IMR-90 (cell line): ENCODE data around the gene ZMYND10. TPM values are rescaled to one million over a fixed set of nuclear protein-coding genes. Genes with fewer than 3 reads are reported as not detected.
A peak's percentile ranks its signal among the peaks of the same experiment; 100 is the strongest.

Source experiments
- ATAC-seq: fragments of 200-7000 bp; cut with Tn5 transposase; 2 replicates; pipeline ENCODE4 v1.9.1; 2020; ENCODE audit warnings: low read depth, mild to moderate bottlenecking, moderate library complexity
- BruUV-seq: library from RNA; stranded (reverse); fragments of 400-500 nt; replicated peaks from 2 replicates; lab custom pipeline; 2021; lab: Mats Ljungman, UMichigan
- CTCF ChIA-PET: fragments of 300-600 bp; formaldehyde crosslinking; extraction: SDS; loops from one replicate; lab custom pipeline; 2021; ENCODE audit warnings: antibody characterized with exemption; lab: Yijun Ruan, JAX
- POLR2A ChIA-PET: fragments of 300-600 bp; sonication (Branson Sonifier 250); formaldehyde crosslinking; loops from one replicate; lab custom pipeline; 2022; ENCODE audit warnings: antibody characterized with exemption; ENCODE audit not compliant: unreplicated experiment; lab: Charles Lee
- DNase-seq: peaks from one replicate; pipeline ENCODE4 v3.0.0; 2013
- H2AFZ ChIP-seq: replicated peaks from 2 replicates; pipeline ENCODE3; 2013; ENCODE audit warnings: low read length, mild to moderate bottlenecking; ENCODE audit not compliant: poor library complexity
- H2AK5ac ChIP-seq: 2 replicates; pipeline ENCODE4 v1.6.1; 2013; ENCODE audit warnings: low read depth, low read length, inconsistent platforms
- H2AK9ac ChIP-seq: replicated peaks from 2 replicates; pipeline ENCODE3; 2013; ENCODE audit warnings: mild to moderate bottlenecking, low read depth, low read length, moderate library complexity; ENCODE audit not compliant: poor library complexity
- H2BK120ac ChIP-seq: 2 replicates; pipeline ENCODE4 v1.6.1; 2013; ENCODE audit warnings: low read depth, low read length, inconsistent platforms
- H2BK15ac ChIP-seq: 3 replicates; pipeline ENCODE4 v1.6.1; 2013; ENCODE audit warnings: low read depth, low read length, inconsistent platforms
- H2BK20ac ChIP-seq: 2 replicates; pipeline ENCODE4 v1.6.1; 2013; ENCODE audit warnings: low read depth, mild to moderate bottlenecking, inconsistent platforms, low read length, moderate library complexity
- H2BK5ac ChIP-seq: 2 replicates; pipeline ENCODE4 v1.6.1; 2013; ENCODE audit warnings: mild to moderate bottlenecking, low read depth, low read length, inconsistent platforms; ENCODE audit not compliant: poor library complexity, severe bottlenecking
- H3K14ac ChIP-seq: replicated peaks from 2 replicates; pipeline ENCODE4 v1.6.1; 2013; ENCODE audit warnings: low read depth, low read length, inconsistent platforms
- H3K18ac ChIP-seq: 2 replicates; pipeline ENCODE4 v1.6.1; 2013; ENCODE audit warnings: low read depth, low read length, control low read depth
- H3K23ac ChIP-seq: 2 replicates; pipeline ENCODE4 v1.6.1; 2013; ENCODE audit warnings: low read depth, low read length, inconsistent platforms
- H3K27ac ChIP-seq: 2 replicates; pipeline ENCODE4 v1.5.1; 2013; ENCODE audit warnings: mild to moderate bottlenecking, control low read depth, low read length; ENCODE audit not compliant: insufficient read depth
- H3K27me3 ChIP-seq: 2 replicates; pipeline ENCODE4 v1.6.1; 2013; ENCODE audit warnings: low read length; ENCODE audit not compliant: control insufficient read depth, insufficient read depth
- H3K36me3 ChIP-seq: 2 replicates; pipeline ENCODE4 v1.6.1; 2013; ENCODE audit warnings: low read length, mixed read lengths; ENCODE audit not compliant: control insufficient read depth, insufficient read depth
- H3K4ac ChIP-seq: 2 replicates; pipeline ENCODE4 v1.6.1; 2013; ENCODE audit warnings: low read depth, low read length, inconsistent platforms
- H3K4me1 ChIP-seq: 2 replicates; pipeline ENCODE4 v1.6.1; 2013; ENCODE audit warnings: low read length, mixed read lengths; ENCODE audit not compliant: control insufficient read depth, insufficient read depth
- H3K4me2 ChIP-seq: 2 replicates; pipeline ENCODE4 v1.6.1; 2013; ENCODE audit warnings: low read depth, mild to moderate bottlenecking, control low read depth, low read length, moderate library complexity
- H3K4me3 ChIP-seq: 2 replicates; pipeline ENCODE4 v1.5.1; 2013; ENCODE audit warnings: low read depth, mild to moderate bottlenecking, control low read depth, low read length, moderate library complexity; ENCODE audit not compliant: insufficient read depth
- H3K56ac ChIP-seq: 2 replicates; pipeline ENCODE4 v1.6.1; 2013; ENCODE audit warnings: low read length, inconsistent platforms; ENCODE audit not compliant: insufficient read depth; ENCODE audit errors: extremely low read depth
- H3K79me1 ChIP-seq, 2 experiments: 2 replicates each; pipeline ENCODE4 v1.6.1; 2013; ENCODE audit warnings: low read length in 2 of 2, inconsistent platforms in 1 of 2, low read depth in 1 of 2
- H3K9ac ChIP-seq: 2 replicates; pipeline ENCODE4 v1.6.1; 2013; ENCODE audit warnings: low read depth, low read length, control low read depth
- H3K9me1 ChIP-seq: 2 replicates; pipeline ENCODE4 v1.6.1; 2013; ENCODE audit warnings: low read length, inconsistent platforms; ENCODE audit not compliant: insufficient read depth
- H3K9me3 ChIP-seq: 2 replicates; pipeline ENCODE4 v1.6.1; 2013; ENCODE audit warnings: low read length; ENCODE audit not compliant: control insufficient read depth, insufficient read depth
- H4K20me1 ChIP-seq: 2 replicates; pipeline ENCODE4 v1.6.1; 2013; ENCODE audit warnings: low read length, inconsistent platforms; ENCODE audit not compliant: insufficient read depth
- H4K5ac ChIP-seq: 2 replicates; pipeline ENCODE4 v1.6.1; 2013; ENCODE audit warnings: mild to moderate bottlenecking, low read depth, low read length, control low read depth
- H4K8ac ChIP-seq, 2 experiments: 2 replicates each; pipeline ENCODE4 v1.6.1; 2013; ENCODE audit warnings: low read depth in 2 of 2, low read length in 2 of 2, control low read depth in 1 of 2, inconsistent platforms in 1 of 2
- H4K91ac ChIP-seq: 2 replicates; pipeline ENCODE4 v1.6.1; 2013; ENCODE audit warnings: low read depth, low read length, inconsistent platforms; ENCODE audit not compliant: insufficient read depth
- CEBPB ChIP-seq: IDR thresholded peaks from 2 replicates; pipeline ENCODE4 v1.6.1; 2012; ENCODE audit warnings: low read depth, low read length, improper control_type of control experiment
- WGBS, 2 experiments: methylation state at CpG; one replicate each; pipeline versions ENCODE4 v1.1.5 to v1.1.7; 2013; ENCODE audit warnings: missing lambda C conversion rate in 2 of 2; ENCODE audit not compliant: insufficient read length in 1 of 2; ENCODE audit errors: extremely low coverage in 2 of 2; 5-methylcytosine and 5-hydroxymethylcytosine counted together
- dilution Hi-C: fragments of 300-500 bp; cut with HindIII; formaldehyde crosslinking; loops from one replicate; pipeline ENCODE4 v1.14.3; 2018; ENCODE audit warnings: low sequenced_read_pairs; ENCODE audit not compliant: unreplicated experiment
- in situ Hi-C: fragments of 300-500 bp; cut with MboI; formaldehyde crosslinking; loops from 3 replicates; pipeline ENCODE4 v1.14.3; 2019; ENCODE audit warnings: low sequenced_read_pairs, inconsistent platforms, mixed read lengths
- intact Hi-C: fragments of 100-400 bp; cut with micrococcal nuclease; formaldehyde crosslinking; loops from 2 replicates; pipeline ENCODE4 v1.10.0; 2022
- polyA plus RNA-seq, 3 experiments: library from polyadenylated mRNA; depleted of rRNA; stranded (reverse); fragments of >200 nt; gene quantifications; 2 replicates each; pipeline ENCODE4 v1.2.3, GENCODE V29; 2012; ENCODE audit warnings: low replicate concordance in 1 of 3
- total RNA-seq: library from RNA; depleted of rRNA; stranded (reverse); fragments of >200 nt; gene quantifications from 2 replicates; pipeline ENCODE4 v1.2.3, GENCODE V29; 2012

Gene ZMYND10
- total and polyA plus RNA-seq, 2 of the 4 experiments (the other 2 are of a cell fraction), result 1.1 to 1.4 TPM

GRCh38 chr3:50336452-50337174 lies 8.9 kb downstream of the ZMYND10 start:
- Histone ChIP-seq H3K4me3 (peak overlapping the region; percentile 73), H2AK9ac (peak overlapping the region; percentile 99), H2AFZ (peak overlapping the region; percentile 94), H3K4ac (peak overlapping the region; percentile 90), H2BK120ac (peak overlapping the region; percentile 10; the same call in 1 of the 2 replicates), H2BK15ac (0 out of 3 replicates have a peak overlapping the region, but pooled peaks have one; percentile 47), H3K36me3 (peaks cover 10% of the 10 kb centered on the region), H3K4me1 (peaks cover 32% of the 10 kb centered on the region), H4K5ac (peak overlapping the region; percentile 26; the same call in 1 of the 2 replicates), H3K9me3 (no peaks in the 10 kb centered on the region), H4K8ac (peak overlapping the region; percentile 92 to 96), H4K20me1 (peaks cover 46% of the 10 kb centered on the region), H3K27ac (peak overlapping the region; percentile 84), H3K27me3 (no peaks in the 10 kb centered on the region), H3K4me2 (peak overlapping the region; percentile 92), H3K14ac (peak overlapping the region; percentile 96), H2AK5ac (peak overlapping the region; percentile 96), H4K91ac (peak overlapping the region; percentile 96), H2BK5ac (peak overlapping the region; percentile 81), H3K9me1 (peaks cover 26% of the 10 kb centered on the region), H3K9ac (peak overlapping the region; percentile 91), H3K18ac (peak overlapping the region; percentile 8), H3K56ac (peak overlapping the region; percentile 94), H2BK20ac (no peak overlapping the region), H3K79me1 (peaks cover 22 to 67% of the 10 kb centered on the region in 2 experiments; a peak in 3 of 4 replicates), H3K23ac (peak overlapping the region; percentile 84)
- in situ Hi-C loops (loop anchor here (25.0 kb wide), 3 partner anchors 1051 to 1826 kb away; partner anchors contain the start of genes ABHD14B, GPR62, MANF and PCBP4), dilution Hi-C loops (no loop called here), intact Hi-C loops (no loop called here)
- TF ChIP-seq CEBPB, result no peak
- ChIA-PET POLR2A (interaction anchor here (0.7 to 1.4 kb wide), 4 partner anchors 9 to 44 kb away, joined by 3 to 6 read pairs (median 4); partner anchors contain the start of genes IFRD2 and TUSC2), CTCF (interaction anchor here (0.8 to 1.2 kb wide), 2 partner anchors 9 to 13 kb away, joined by 4 read pairs; partner anchors contain the start of gene TUSC2)
- peak; percentile 28 for DNase-seq
- 0% methylated on average over 27 of the region's 31 CpGs; no CpG with 5 or more reads in 1 of the 2 experiments for WGBS, 2 experiments
- BruUV-seq, result TSS peak; percentile 22
- ATAC-seq, result peak; percentile 28
